ENCODE measurements around the gene WDFY2. TPM values are rescaled to one million over a fixed set of nuclear protein-coding genes. Genes with fewer than 3 reads are reported as not detected.
"Not testable (repeated sequence)": the region's sequence is repeated elsewhere in the genome, so short reads cannot be mapped to it uniquely, and the experiment has no call there.

The WDFY2 gene
- total and polyA plus RNA-seq, 7 donors, result 0.66 to 5.3 (median 1.7) TPM

GRCh38 chr13:51689663-51689996 lies 105.4 kb downstream of the WDFY2 start:
- intact Hi-C loops (cut with DNase I), result no loop called here

DNA sequence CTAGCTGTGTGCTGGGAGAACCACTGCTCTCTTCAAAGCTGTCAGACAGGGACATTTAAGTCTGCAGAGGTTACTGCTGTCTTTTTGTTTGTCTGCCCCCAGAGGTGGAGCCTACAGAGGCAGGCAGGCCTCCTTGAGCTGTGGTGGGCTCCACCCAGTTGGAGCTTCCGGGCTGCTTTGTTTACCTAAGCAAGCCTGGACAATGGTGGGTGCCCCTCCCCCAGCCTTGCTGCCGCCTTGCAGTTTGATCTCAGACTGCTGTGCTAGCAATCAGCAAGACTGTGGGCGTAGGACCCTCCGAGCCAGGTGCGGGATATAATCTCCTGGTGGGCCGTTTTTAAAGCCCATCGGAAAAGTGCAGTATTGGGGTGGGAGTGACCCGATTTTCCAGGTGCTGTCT lies 111.4 kb downstream of the WDFY2 start:
- intact Hi-C loops (cut with DNase I); DNase-seq; H3K36me3 ChIP-seq (ENCODE audit: insufficient read depth in 1 of 2, low read depth in 1 of 2); H3K27ac ChIP-seq; H3K9me3 ChIP-seq; H3K4me3 ChIP-seq; H3K27me3 ChIP-seq (ENCODE audit: insufficient read depth in 3 of 3, low read length in 2 of 3); ATAC-seq; H3K4me1 ChIP-seq: not testable (repeated sequence)
- WGBS, 3 donors, result 90 to 95% (median 94%) methylated on average over 8 of the region's 8 CpGs

More at GRCh38 chr13:51689663-51689996, 105.4 kb downstream of the WDFY2 start:
- WGBS, 3 donors, result 31 to 41% (median 39%) methylated on average over 2 of the region's 2 CpGs
- no peak for TF ChIP-seq CTCF (IDR thresholded peaks at IDR 0.05)
- Histone ChIP-seq H3K27me3 (ENCODE audit: insufficient read depth in 3 of 3, low read length in 2 of 3) (no peaks in the 10 kb centered on the region), H3K27ac (no peak overlapping the region), H3K4me3 (no peak overlapping the region), H3K4me1 (no peaks in the 10 kb centered on the region), H3K9me3 (no peaks in the 10 kb centered on the region), H3K36me3 (ENCODE audit: insufficient read depth in 1 of 2, low read depth in 1 of 2) (no peaks in the 10 kb centered on the region)
- DNase-seq (no peak), ATAC-seq (no peak)

GRCh38 chr13:51697181-51697580 lies 112.9 kb downstream of the WDFY2 start:
- intact Hi-C loops (cut with DNase I), result no loop called here

DNA sequence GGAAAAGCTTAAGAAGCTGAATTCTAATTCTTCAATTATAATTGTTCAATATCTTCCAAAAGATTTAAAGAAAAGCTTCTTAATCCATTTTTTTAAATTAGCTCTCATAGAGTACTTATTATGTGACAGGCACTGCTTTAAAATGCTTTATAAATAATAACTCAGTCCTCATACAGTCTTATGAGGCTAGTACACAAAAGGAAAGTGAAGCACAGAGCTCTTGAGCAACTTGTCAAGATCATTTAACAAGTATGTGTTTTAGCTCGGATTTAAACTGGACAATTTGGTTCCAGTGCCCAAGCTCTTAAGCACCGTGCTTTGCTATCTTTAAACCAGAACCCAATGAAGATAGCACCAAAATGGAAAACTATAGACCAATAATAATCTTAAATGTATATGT lies 113.6 kb downstream of the WDFY2 start:
- no peak for ATAC-seq
- Histone ChIP-seq H3K27me3 (ENCODE audit: insufficient read depth in 3 of 3, low read length in 2 of 3) (no peaks in the 10 kb centered on the region), H3K4me3 (no peak overlapping the region), H3K4me1 (no peaks in the 10 kb centered on the region), H3K27ac (no peak overlapping the region), H3K36me3 (ENCODE audit: insufficient read depth in 1 of 2, low read depth in 1 of 2) (no peaks in the 10 kb centered on the region), H3K9me3 (no peaks in the 10 kb centered on the region)
- WGBS, 3 donors, result 26 to 42% (median 27%) methylated on average over 2 of the region's 2 CpGs
- intact Hi-C loops (cut with DNase I), result no loop called here
- no peak for TF ChIP-seq CTCF (IDR thresholded peaks at IDR 0.05)
- no peak for DNase-seq

More at GRCh38 chr13:51697181-51697580, 112.9 kb downstream of the WDFY2 start:
- DNase-seq, result no peak
- TF ChIP-seq CTCF (IDR thresholded peaks at IDR 0.05), result no peak
- no peak for ATAC-seq
- no peaks in the 10 kb centered on the region for H3K36me3 ChIP-seq (ENCODE audit: insufficient read depth in 1 of 2, low read depth in 1 of 2)
- H3K9me3 ChIP-seq, result no peaks in the 10 kb centered on the region
- 94 to 96% (median 94%) methylated on average over 4 of the region's 4 CpGs for WGBS, 3 donors
- no peak overlapping the region for H3K4me3 ChIP-seq
- no peaks in the 10 kb centered on the region for H3K27me3 ChIP-seq (ENCODE audit: insufficient read depth in 3 of 3, low read length in 2 of 3)
- H3K27ac ChIP-seq, result no peak overlapping the region
- no peaks in the 10 kb centered on the region for H3K4me1 ChIP-seq

DNA sequence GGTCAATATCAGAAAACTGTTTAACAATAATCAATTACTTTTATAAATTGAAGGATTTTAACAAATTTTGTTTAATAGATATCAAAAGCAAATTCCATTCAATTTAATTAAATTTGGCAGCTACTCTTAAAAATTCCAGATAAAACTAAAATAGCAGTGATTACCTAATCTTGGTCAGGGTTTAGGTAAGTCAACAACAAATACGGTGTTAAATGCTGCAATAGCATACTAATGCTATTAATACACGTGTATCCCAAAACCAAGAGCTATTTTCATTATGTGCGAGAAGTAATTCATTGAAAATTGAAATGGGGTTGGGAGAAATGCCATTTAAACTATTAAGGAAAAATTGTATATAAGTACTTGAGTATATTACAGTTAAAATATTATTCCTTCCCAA lies 114.1 kb downstream of the WDFY2 start:
- Histone ChIP-seq H3K4me3 (no peak overlapping the region), H3K27me3 (ENCODE audit: insufficient read depth in 3 of 3, low read length in 2 of 3) (no peaks in the 10 kb centered on the region), H3K4me1 (no peaks in the 10 kb centered on the region), H3K27ac (no peak overlapping the region), H3K9me3 (no peaks in the 10 kb centered on the region), H3K36me3 (ENCODE audit: insufficient read depth in 1 of 2, low read depth in 1 of 2) (no peaks in the 10 kb centered on the region)
- WGBS, 3 donors, result 56 to 73% (median 56%) methylated on average over 3 of the region's 3 CpGs
- no peak for ATAC-seq
- no peak for TF ChIP-seq CTCF (IDR thresholded peaks at IDR 0.05)
- intact Hi-C loops (cut with DNase I), result no loop called here
- no peak for DNase-seq

Data from psoas muscle (tissue), 8 donors.